GM18951 (cell line): ENCODE data around the gene AKR7A2.
"Not testable (repeated sequence)": the region's sequence is repeated elsewhere in the genome, so short reads cannot be mapped to it uniquely, and the experiment has no call there.

ENCODE experiments used
- POLR2A ChIP-seq: IDR thresholded peaks from 4 replicates; pipeline ENCODE4 v1.6.1; 2011; ENCODE audit warnings: mild to moderate bottlenecking; ENCODE audit not compliant: insufficient read length, insufficient read depth; ENCODE audit errors: extremely low read depth
- in situ Hi-C: fragments of 300-500 bp; cut with MboI; formaldehyde crosslinking; loops from one replicate; pipeline ENCODE4 v1.12.0; 2022; ENCODE audit warnings: low sequenced_read_pairs, mixed read lengths, inconsistent platforms; ENCODE audit not compliant: unreplicated experiment

The AKR7A2 gene

GRCh38 chr1:19287436-19288185, 24.3 kb downstream of the AKR7A2 start:
- no peak for TF ChIP-seq POLR2A

GRCh38 chr1:19285807-19286206, 26.1 kb downstream of the AKR7A2 start:
- in situ Hi-C loops, result not testable (repeated sequence)

More at GRCh38 chr1:19287436-19288185, 24.3 kb downstream of the AKR7A2 start:
- in situ Hi-C loops, result no loop called here

- in situ Hi-C loops, result not testable (repeated sequence)
Measured at GRCh38 chr1:19285366-19285765, 26.6 kb downstream of the AKR7A2 start.

GRCh38 chr1:19284881-19285280, 27.1 kb downstream of the AKR7A2 start:
- in situ Hi-C loops, result no loop called here
- no peak for TF ChIP-seq POLR2A

GRCh38 chr1:19283891-19284290, 28.1 kb downstream of the AKR7A2 start:
- in situ Hi-C loops, result no loop called here

GRCh38 chr1:19274636-19275035, 37.3 kb downstream of the AKR7A2 start:
- TF ChIP-seq POLR2A, result no peak
- in situ Hi-C loops, result no loop called here

More at GRCh38 chr1:19283891-19284290, 28.1 kb downstream of the AKR7A2 start:
- TF ChIP-seq POLR2A, result no peak

- in situ Hi-C loops, result not testable (repeated sequence)
Measured at GRCh38 chr1:19273844-19274531, 38.0 kb downstream of the AKR7A2 start.

GRCh38 chr1:19273106-19273843, 38.7 kb downstream of the AKR7A2 start:
- no peak for TF ChIP-seq POLR2A
- in situ Hi-C loops, result no loop called here

GRCh38 chr1:19272064-19272463, 39.9 kb downstream of the AKR7A2 start:
- TF ChIP-seq POLR2A, result no peak
- in situ Hi-C loops, result no loop called here

GRCh38 chr1:19270343-19270730, 41.6 kb downstream of the AKR7A2 start:
- in situ Hi-C loops, result not testable (repeated sequence)

- in situ Hi-C loops, result not testable (repeated sequence)
Measured at GRCh38 chr1:19269427-19270342, 42.3 kb downstream of the AKR7A2 start.

- no peak for TF ChIP-seq POLR2A
- in situ Hi-C loops, result no loop called here
Measured at GRCh38 chr1:19268445-19268844, 43.5 kb downstream of the AKR7A2 start.

GRCh38 chr1:19262744-19263143, 49.2 kb downstream of the AKR7A2 start:
- TF ChIP-seq POLR2A, result no peak

More at GRCh38 chr1:19262744-19263143, 49.2 kb downstream of the AKR7A2 start:
- in situ Hi-C loops, result no loop called here
